B cell (primary cell): ENCODE results near the gene NR0B2. TPM values are rescaled to one million over a fixed set of nuclear protein-coding genes. Genes with fewer than 3 reads are reported as not detected.

ENCODE experiments used
- ATAC-seq: fragments of 200-7000 bp; cut with Tn5 transposase; one replicate; pipeline ENCODE4 v1.10.0; 2021; ENCODE audit warnings: low read depth, mild to moderate bottlenecking, moderate number of reproducible peaks, moderate library complexity
- CTCF ChIA-PET: fragments of 350-600 bp; sonication (Branson Sonifier 250); formaldehyde crosslinking; loops from one replicate; lab custom pipeline; 2021; ENCODE audit warnings: antibody characterized with exemption, inconsistent platforms; lab: Charles Lee
- POLR2A ChIA-PET: fragments of 350-600 bp; sonication (Branson Sonifier 250); formaldehyde crosslinking; loops from one replicate; lab custom pipeline; 2021; ENCODE audit warnings: antibody characterized with exemption; lab: Charles Lee
- DNase-seq: peaks from one replicate; pipeline ENCODE4 v3.0.0; 2013
- H2AFZ ChIP-seq: 2 replicates; pipeline ENCODE4 v1.6.1; 2012; ENCODE audit warnings: mild to moderate bottlenecking, low read depth, low read length; ENCODE audit not compliant: insufficient read depth, poor library complexity, severe bottlenecking
- H3K27ac ChIP-seq, 2 donors: 1 replicate in 1 of 2; 2 replicates in 1 of 2; pipeline ENCODE4 v1.5.1; 2012 to 2013; ENCODE audit warnings: low read length in 2 of 2, mild to moderate bottlenecking in 2 of 2, moderate library complexity in 1 of 2
- H3K27me3 ChIP-seq, 4 experiments: fragments of 200-600 bp in 1 of 4; sonication (generic) in 1 of 4; replicated peaks in 1 of 4; 1 replicate in 2 of 4; 2 replicates in 2 of 4; pipeline versions ENCODE4 v1.6.1 to v1.7.0; 2013 to 2016; ENCODE audit warnings: low read length in 3 of 4, mild to moderate bottlenecking in 2 of 4, mixed read lengths in 1 of 4, moderate library complexity in 1 of 4; ENCODE audit not compliant: insufficient read depth in 4 of 4, control insufficient read depth in 3 of 4; ENCODE audit errors: control extremely low read depth in 1 of 4
- H3K36me3 ChIP-seq, 2 experiments: replicated peaks in 1 of 2; 1 replicate in 1 of 2; 2 replicates in 1 of 2; pipeline versions ENCODE4 v1.6.1 to v1.7.1; 2013; ENCODE audit warnings: low read length in 1 of 2; ENCODE audit not compliant: insufficient read depth in 2 of 2, control insufficient read depth in 1 of 2; ENCODE audit errors: control extremely low read depth in 1 of 2, extremely low read depth in 1 of 2
- H3K4me1 ChIP-seq, 2 donors: fragments of 200-600 bp in 1 of 2; sonication (generic) in 1 of 2; 1 replicate in 1 of 2; 2 replicates in 1 of 2; pipeline versions ENCODE4 v1.5.1 to v1.6.1; 2013 to 2017; ENCODE audit warnings: low read length in 2 of 2; ENCODE audit not compliant: control insufficient read depth in 2 of 2, insufficient read depth in 2 of 2
- H3K4me2 ChIP-seq: replicated peaks from 2 replicates; pipeline ENCODE3; 2012; ENCODE audit warnings: mild to moderate bottlenecking, low read depth, low read length; ENCODE audit not compliant: poor library complexity, severe bottlenecking
- H3K4me3 ChIP-seq, 5 experiments: fragments of 200-600 bp in 1 of 5; sonication (generic) in 1 of 5; 1 replicate in 3 of 5; 2 replicates in 2 of 5; pipeline versions ENCODE4 v1.5.1 to v1.7.0; 2011 to 2016; ENCODE audit warnings: low read length in 4 of 5, mild to moderate bottlenecking in 4 of 5, low read depth in 2 of 5, control low read depth in 1 of 5, moderate library complexity in 1 of 5; ENCODE audit not compliant: insufficient read depth in 1 of 5; ENCODE audit errors: control extremely low read depth in 1 of 5, extremely low read depth in 1 of 5
- H3K79me2 ChIP-seq: fragments of 200-600 bp; sonication (generic); one replicate; pipeline ENCODE4 v1.6.0; 2016; ENCODE audit warnings: low read length; ENCODE audit not compliant: control insufficient read depth, insufficient read depth
- H3K9ac ChIP-seq: fragments of 200-600 bp; sonication (generic); 2 replicates; pipeline ENCODE4 v1.6.1; 2017; ENCODE audit warnings: mild to moderate bottlenecking, low read length, moderate library complexity
- H3K9me3 ChIP-seq, 3 donors: one replicate each; pipeline versions ENCODE4 v1.6.1 to v1.7.1; 2013; ENCODE audit warnings: low read length in 2 of 3; ENCODE audit not compliant: control insufficient read depth in 2 of 3, insufficient read depth in 1 of 3; ENCODE audit errors: control extremely low read depth in 1 of 3
- H4K20me1 ChIP-seq: 2 replicates; pipeline ENCODE4 v1.6.0; 2012; ENCODE audit warnings: mild to moderate bottlenecking, low read length; ENCODE audit not compliant: insufficient read depth, control insufficient read depth, poor library complexity, severe bottlenecking
- H3K27ac Mint-ChIP-seq: one replicate; pipeline ENCODE4 v1.8.0; 2021; ENCODE audit warnings: mixed read lengths
- H3K27me3 Mint-ChIP-seq: one replicate; pipeline ENCODE4 v1.8.0; 2021; ENCODE audit warnings: mixed read lengths
- H3K4me1 Mint-ChIP-seq: one replicate; pipeline ENCODE4 v1.8.0; 2021; ENCODE audit warnings: mixed read lengths
- H3K4me3 Mint-ChIP-seq: one replicate; pipeline ENCODE4 v1.8.0; 2021; ENCODE audit warnings: mixed read lengths
- H3K9me3 Mint-ChIP-seq: one replicate; pipeline ENCODE4 v1.8.0; 2022; ENCODE audit warnings: mixed read lengths; ENCODE audit not compliant: insufficient read depth
- CTCF ChIP-seq: fragments of 200-600 bp; IDR thresholded peaks from one replicate; pipeline ENCODE4 v1.8.0; 2022; ENCODE audit warnings: antibody characterized with exemption, mild to moderate bottlenecking
- EZH2 ChIP-seq: IDR thresholded peaks from 2 replicates; pipeline ENCODE4 v1.6.1; 2012; ENCODE audit warnings: borderline replicate concordance, low read depth, mild to moderate bottlenecking, moderate library complexity, low read length; ENCODE audit not compliant: insufficient read depth, poor library complexity, severe bottlenecking
- WGBS: methylation state at CpG from one replicate; pipeline ENCODE4 v1.1.5; 2013; ENCODE audit warnings: missing lambda C conversion rate; ENCODE audit not compliant: insufficient coverage; 5-methylcytosine and 5-hydroxymethylcytosine counted together
- intact Hi-C: fragments of 100-400 bp; cut with micrococcal nuclease; formaldehyde crosslinking; loops from one replicate; pipeline ENCODE4 v1.10.0; 2022
- polyA plus RNA-seq: library from polyadenylated mRNA; depleted of rRNA; stranded (reverse); fragments of >200 nt; gene quantifications from 2 replicates; pipeline ENCODE4 v1.2.3, GENCODE V29; 2012
- total RNA-seq, 2 donors: library from RNA; stranded (reverse); fragments of 120-200 nt in 1 of 2; gene quantifications; 1 replicate in 1 of 2; 2 replicates in 1 of 2; pipeline versions ENCODE4 v1.2.3 to v1.2.4, GENCODE V29; 2013 to 2022

Gene NR0B2
- total and polyA plus RNA-seq, 2 donors (not counting 1 experiment from before 2014, with no cell fraction given) = not detected

GRCh38 chr1:26941311-26941710, 27.5 kb upstream of the NR0B2 start:
- H3K4me3 ChIP-seq = no peak overlapping the region
- peaks cover 7 to 62% of the 10 kb centered on the region in 2 experiments for H3K36me3 ChIP-seq
- no peaks in the 10 kb centered on the region for H3K9me3 Mint-ChIP-seq
- H3K9ac ChIP-seq = no peak overlapping the region
- no peaks in the 10 kb centered on the region for H3K4me1 ChIP-seq
- no peak overlapping the region for H2AFZ ChIP-seq
- H3K79me2 ChIP-seq = peaks cover 34% of the 10 kb centered on the region
- ChIA-PET POLR2A (no interaction called here), CTCF (no interaction called here)
- no peak overlapping the region for H3K27ac ChIP-seq
- intact Hi-C loops = no loop called here
- H3K4me1 Mint-ChIP-seq = peaks cover 2% of the 10 kb centered on the region
- TF ChIP-seq CTCF (no peak), EZH2 (no peak)
- DNase-seq (no peak), ATAC-seq (no peak)
- no peak overlapping the region for H3K4me2 ChIP-seq
- no peak overlapping the region for H3K4me3 Mint-ChIP-seq
- 100% methylated on average over 6 of the region's 10 CpGs for WGBS
- no peaks in the 10 kb centered on the region for H3K27me3 ChIP-seq
- H4K20me1 ChIP-seq = peaks cover 30% of the 10 kb centered on the region
- no peaks in the 10 kb centered on the region for H3K9me3 ChIP-seq
- H3K27me3 Mint-ChIP-seq = no peaks in the 10 kb centered on the region
- no peak overlapping the region for H3K27ac Mint-ChIP-seq

- no peaks in the 10 kb centered on the region for H3K4me1 ChIP-seq
- intact Hi-C loops = no loop called here
- no peaks in the 10 kb centered on the region for H3K27me3 Mint-ChIP-seq
- TF ChIP-seq CTCF (no peak), EZH2 (no peak)
- H3K9ac ChIP-seq = no peak overlapping the region
- WGBS = 95% methylated on average over 2 of the region's 2 CpGs
- POLR2A ChIA-PET = no interaction called here
- CTCF ChIA-PET = no interaction called here
- peaks cover 48% of the 10 kb centered on the region for H3K79me2 ChIP-seq
- no peak overlapping the region for H3K27ac Mint-ChIP-seq
- no peaks in the 10 kb centered on the region for H3K9me3 ChIP-seq
- H3K9me3 Mint-ChIP-seq = no peaks in the 10 kb centered on the region
- peaks cover 6 to 52% of the 10 kb centered on the region in 2 experiments for H3K36me3 ChIP-seq
- peaks cover 2% of the 10 kb centered on the region for H3K4me1 Mint-ChIP-seq
- no peaks in the 10 kb centered on the region for H3K27me3 ChIP-seq
- H3K4me3 Mint-ChIP-seq = no peak overlapping the region
- H2AFZ ChIP-seq = no peak overlapping the region
- ATAC-seq (no peak), DNase-seq (no peak)
- H3K27ac ChIP-seq = no peak overlapping the region
- H3K4me2 ChIP-seq = no peak overlapping the region
- peaks cover 30% of the 10 kb centered on the region for H4K20me1 ChIP-seq
- no peak overlapping the region for H3K4me3 ChIP-seq
Observed at GRCh38 chr1:26938659-26939025, 24.9 kb upstream of the NR0B2 start.
